Ectodermal cell (in vitro differentiated cells): ENCODE measurements around the gene TNN.

ENCODE experiments used
- H3K27ac ChIP-seq: 2 replicates; pipeline ENCODE4 v1.7.0; 2013; ENCODE audit warnings: mild to moderate bottlenecking, low read depth, low read length; ENCODE audit not compliant: insufficient read depth, poor library complexity, severe bottlenecking
- H3K27me3 ChIP-seq: 2 replicates; pipeline ENCODE4 v1.7.0; 2013; ENCODE audit warnings: mild to moderate bottlenecking, low read length; ENCODE audit not compliant: insufficient read depth, control insufficient read depth, poor library complexity, severe bottlenecking
- H3K36me3 ChIP-seq: one replicate; pipeline ENCODE4 v1.7.0; 2013; ENCODE audit warnings: low read length; ENCODE audit not compliant: control insufficient read depth, insufficient read depth
- H3K4me1 ChIP-seq: one replicate; pipeline ENCODE4 v1.7.0; 2013; ENCODE audit warnings: low read length; ENCODE audit not compliant: control insufficient read depth, insufficient read depth
- H3K4me3 ChIP-seq: 2 replicates; pipeline ENCODE4 v1.7.0; 2013; ENCODE audit warnings: low read depth, low read length, control low read depth; ENCODE audit not compliant: insufficient read depth
- H3K9me3 ChIP-seq: 2 replicates; pipeline ENCODE4 v1.7.0; 2013; ENCODE audit warnings: mild to moderate bottlenecking, low read length, moderate library complexity; ENCODE audit not compliant: control insufficient read depth
- WGBS, 2 experiments: methylation state at CpG; one replicate each; pipeline ENCODE4 v1.1.7; 2013; ENCODE audit warnings: missing lambda C conversion rate in 2 of 2; 5-methylcytosine and 5-hydroxymethylcytosine counted together

Gene TNN

GRCh38 chr1:175154629-175155472 lies 87.2 kb downstream of the TNN start:
- no peaks in the 10 kb centered on the region for H3K36me3 ChIP-seq
- H3K9me3 ChIP-seq, result no peaks in the 10 kb centered on the region
- no peak overlapping the region for H3K4me3 ChIP-seq
- 26 to 31% methylated on average over 10 to 11 of the region's 11 CpGs for WGBS, 2 experiments
- peaks cover 4% of the 10 kb centered on the region for H3K4me1 ChIP-seq
- no peak overlapping the region for H3K27ac ChIP-seq
- no peaks in the 10 kb centered on the region for H3K27me3 ChIP-seq

GRCh38 chr1:175155473-175155856 lies 87.8 kb downstream of the TNN start:
- H3K36me3 ChIP-seq, result no peaks in the 10 kb centered on the region
- H3K4me1 ChIP-seq, result peaks cover 4% of the 10 kb centered on the region
- WGBS, 2 experiments, result 91 to 94% methylated on average over 4 of the region's 4 CpGs
- no peaks in the 10 kb centered on the region for H3K27me3 ChIP-seq
- H3K4me3 ChIP-seq, result no peak overlapping the region
- no peak overlapping the region for H3K27ac ChIP-seq
- H3K9me3 ChIP-seq, result no peaks in the 10 kb centered on the region

GRCh38 chr1:175155936-175156335 lies 88.3 kb downstream of the TNN start:
- Histone ChIP-seq H3K36me3 (no peaks in the 10 kb centered on the region), H3K4me3 (no peak overlapping the region), H3K27me3 (no peaks in the 10 kb centered on the region), H3K9me3 (no peaks in the 10 kb centered on the region), H3K4me1 (peaks cover 4% of the 10 kb centered on the region), H3K27ac (no peak overlapping the region)
- 93 to 96% methylated on average over 5 of the region's 5 CpGs for WGBS, 2 experiments

GRCh38 chr1:175157200-175157599 lies 89.6 kb downstream of the TNN start:
- no peak overlapping the region for H3K27ac ChIP-seq
- 100% methylated on average over 1 to 2 of the region's 2 CpGs for WGBS, 2 experiments
- H3K36me3 ChIP-seq, result no peaks in the 10 kb centered on the region
- H3K4me3 ChIP-seq, result no peak overlapping the region
- no peaks in the 10 kb centered on the region for H3K9me3 ChIP-seq
- peaks cover 4% of the 10 kb centered on the region for H3K4me1 ChIP-seq
- H3K27me3 ChIP-seq, result no peaks in the 10 kb centered on the region

GRCh38 chr1:175158170-175158591 lies 90.5 kb downstream of the TNN start:
- peaks cover 4% of the 10 kb centered on the region for H3K4me1 ChIP-seq
- no peaks in the 10 kb centered on the region for H3K27me3 ChIP-seq
- no peak overlapping the region for H3K27ac ChIP-seq
- 77 to 87% methylated on average over 6 of the region's 6 CpGs for WGBS, 2 experiments
- H3K9me3 ChIP-seq, result no peaks in the 10 kb centered on the region
- H3K4me3 ChIP-seq, result no peak overlapping the region
- H3K36me3 ChIP-seq, result no peaks in the 10 kb centered on the region

GRCh38 chr1:175162955-175163354 lies 95.3 kb downstream of the TNN start:
- H3K27ac ChIP-seq, result no peak overlapping the region
- H3K36me3 ChIP-seq, result no peaks in the 10 kb centered on the region
- 89 to 90% methylated on average over 4 of the region's 4 CpGs for WGBS, 2 experiments
- H3K27me3 ChIP-seq, result no peaks in the 10 kb centered on the region
- H3K4me1 ChIP-seq, result peaks cover under 1% of the 10 kb centered on the region
- H3K4me3 ChIP-seq, result no peak overlapping the region
- no peaks in the 10 kb centered on the region for H3K9me3 ChIP-seq

GRCh38 chr1:175163702-175164101 lies 96.1 kb downstream of the TNN start:
- Histone ChIP-seq H3K9me3 (no peaks in the 10 kb centered on the region), H3K36me3 (no peaks in the 10 kb centered on the region), H3K27ac (no peak overlapping the region), H3K4me3 (no peak overlapping the region), H3K4me1 (no peaks in the 10 kb centered on the region), H3K27me3 (no peaks in the 10 kb centered on the region)
- WGBS, 2 experiments, result 80 to 81% methylated on average over 4 of the region's 4 CpGs

GRCh38 chr1:175164751-175165150 lies 97.1 kb downstream of the TNN start:
- H3K27me3 ChIP-seq, result no peaks in the 10 kb centered on the region
- no peaks in the 10 kb centered on the region for H3K4me1 ChIP-seq
- WGBS, 2 experiments, result 83 to 100% methylated on average over 1 to 2 of the region's 2 CpGs
- no peak overlapping the region for H3K27ac ChIP-seq
- H3K4me3 ChIP-seq, result no peak overlapping the region
- H3K36me3 ChIP-seq, result no peaks in the 10 kb centered on the region
- H3K9me3 ChIP-seq, result no peaks in the 10 kb centered on the region

- H3K4me3 ChIP-seq, result no peak overlapping the region
- no peaks in the 10 kb centered on the region for H3K36me3 ChIP-seq
- 94 to 95% methylated on average over 5 of the region's 5 CpGs for WGBS, 2 experiments
- H3K9me3 ChIP-seq, result no peaks in the 10 kb centered on the region
- H3K27ac ChIP-seq, result no peak overlapping the region
- H3K4me1 ChIP-seq, result no peaks in the 10 kb centered on the region
- H3K27me3 ChIP-seq, result no peaks in the 10 kb centered on the region
Measured at GRCh38 chr1:175166746-175167145, 99.1 kb downstream of the TNN start.

GRCh38 chr1:175167861-175168260 lies 100.2 kb downstream of the TNN start:
- Histone ChIP-seq H3K27ac (no peak overlapping the region), H3K36me3 (no peaks in the 10 kb centered on the region), H3K9me3 (no peaks in the 10 kb centered on the region), H3K4me1 (no peaks in the 10 kb centered on the region), H3K4me3 (no peak overlapping the region), H3K27me3 (no peaks in the 10 kb centered on the region)
- 100% methylated on average over 2 of the region's 2 CpGs for WGBS, 2 experiments
